Panc1 (cell line): ENCODE data around the gene FAM193A. TPM values are rescaled to one million over a fixed set of nuclear protein-coding genes. Genes with fewer than 3 reads are reported as not detected.
"Not testable (repeated sequence)": the region's sequence is repeated elsewhere in the genome, so short reads cannot be mapped to it uniquely, and the experiment has no call there.

Experiments used
- ATAC-seq: fragments of 200-7000 bp; cut with Tn5 transposase; 2 replicates; pipeline ENCODE4 v1.9.1; 2020; ENCODE audit warnings: mild to moderate bottlenecking, moderate library complexity
- BruUV-seq: library from RNA; stranded (reverse); fragments of 400-500 nt; replicated peaks from 2 replicates; lab custom pipeline; 2021; lab: Mats Ljungman, UMichigan
- CTCF ChIA-PET: fragments of 300-600 bp; sonication (Branson Sonifier 250); formaldehyde crosslinking; loops from one replicate; lab custom pipeline; 2022; ENCODE audit warnings: antibody characterized with exemption; lab: Charles Lee
- POLR2A ChIA-PET: fragments of 300-600 bp; sonication (Branson Sonifier 250); formaldehyde crosslinking; loops from one replicate; lab custom pipeline; 2022; ENCODE audit warnings: antibody characterized with exemption; lab: Charles Lee
- DNase-seq: peaks from one replicate; pipeline ENCODE4 v3.0.0-alpha.2; 2010; ENCODE audit warnings: low read depth, low spot score
- H3K27ac ChIP-seq: 2 replicates; pipeline ENCODE4 v1.5.1; 2011; ENCODE audit warnings: mild to moderate bottlenecking, low read length, inconsistent platforms
- H3K27me3 ChIP-seq: fragments of 200-500 bp; sonication (Bioruptor generic); 2 replicates; pipeline ENCODE4 v1.6.0; 2014; ENCODE audit warnings: low read length, inconsistent platforms; ENCODE audit not compliant: control insufficient read depth, insufficient read depth
- H3K36me3 ChIP-seq: fragments of 200-500 bp; sonication (Bioruptor generic); 2 replicates; pipeline ENCODE4 v1.5.1; 2014; ENCODE audit warnings: inconsistent platforms, mild to moderate bottlenecking, low read length, moderate library complexity; ENCODE audit not compliant: control insufficient read depth, insufficient read depth
- H3K4me1 ChIP-seq: 2 replicates; pipeline ENCODE4 v1.5.1; 2011; ENCODE audit warnings: inconsistent platforms, mild to moderate bottlenecking, low read length, moderate library complexity; ENCODE audit not compliant: control insufficient read depth, insufficient read depth
- H3K4me3 ChIP-seq, 2 experiments: 2 replicates each; pipeline ENCODE4 v1.5.1; 2011 to 2012; ENCODE audit warnings: low read depth in 2 of 2, low read length in 2 of 2, mild to moderate bottlenecking in 2 of 2, inconsistent platforms in 1 of 2, moderate library complexity in 1 of 2
- H3K9me3 ChIP-seq: fragments of 200-500 bp; sonication (Bioruptor generic); 2 replicates; pipeline ENCODE4 v1.5.1; 2014; ENCODE audit warnings: low read depth, mild to moderate bottlenecking, inconsistent platforms, low read length, moderate library complexity; ENCODE audit not compliant: control insufficient read depth, insufficient read depth
- CTCF ChIP-seq: fragments of 450-650 bp; IDR thresholded peaks from 2 replicates; pipeline ENCODE4 v1.5.1; 2017; ENCODE audit warnings: mild to moderate bottlenecking
- POLR2AphosphoS5 ChIP-seq: IDR thresholded peaks from 2 replicates; pipeline ENCODE4 v1.6.1; 2012; ENCODE audit warnings: mild to moderate bottlenecking, low read depth, low read length, moderate library complexity
- REST ChIP-seq, 2 experiments: IDR thresholded peaks; 2 replicates each; pipeline ENCODE4 v1.6.1; 2011 to 2012; ENCODE audit warnings: low read depth in 2 of 2, control low read depth in 1 of 2, low read length in 1 of 2, mild to moderate bottlenecking in 1 of 2, moderate library complexity in 1 of 2; ENCODE audit not compliant: insufficient read depth in 1 of 2
- SIN3A ChIP-seq: IDR thresholded peaks from 2 replicates; pipeline ENCODE4 v1.6.1; 2012; ENCODE audit warnings: low read depth, mild to moderate bottlenecking, low read length, moderate library complexity, borderline replicate concordance; ENCODE audit not compliant: insufficient read depth
- TCF7L2 ChIP-seq: IDR thresholded peaks from 2 replicates; pipeline ENCODE4 v1.6.1; 2011; ENCODE audit warnings: mild to moderate bottlenecking, low read depth, low read length, inconsistent platforms
- in situ Hi-C: cut with HindIII; loops from 2 replicates; pipeline ENCODE4 v1.10.0; 2016; ENCODE audit warnings: low sequenced_read_pairs, low pct_unique_long_range_greater_than_20kb
- intact Hi-C: fragments of 100-400 bp; cut with micrococcal nuclease; formaldehyde crosslinking; loops from one replicate; pipeline ENCODE4 v1.10.0; 2022; ENCODE audit not compliant: unreplicated experiment
- total RNA-seq: library from RNA; stranded (reverse); gene quantifications from one replicate; pipeline ENCODE4 v1.2.1, GENCODE V29; 2021; ENCODE audit not compliant: unreplicated experiment

FAM193A gene
- total RNA-seq, 1 experiment from 2014 or later, result 25.7 TPM

GRCh38 chr4:2511645-2512131 is 24.8 kb upstream of the FAM193A start:
- CTCF ChIA-PET, result no interaction called here
- no TSS peak for BruUV-seq
- H3K27ac ChIP-seq, result no peak overlapping the region
- H3K9me3 ChIP-seq, result no peaks in the 10 kb centered on the region
- H3K4me3 ChIP-seq, result no peak overlapping the region
- ATAC-seq (no peak), DNase-seq (no peak)
- H3K4me1 ChIP-seq, result no peaks in the 10 kb centered on the region
- no peaks in the 10 kb centered on the region for H3K27me3 ChIP-seq
- intact Hi-C loops (no loop called here), in situ Hi-C loops (no loop called here)
- no peaks in the 10 kb centered on the region for H3K36me3 ChIP-seq
- POLR2A ChIA-PET, result no interaction called here
- TF ChIP-seq POLR2AphosphoS5, result no peak

GRCh38 chr4:2512396-2513135 is 23.9 kb upstream of the FAM193A start:
- Histone ChIP-seq H3K9me3 (no peaks in the 10 kb centered on the region), H3K27me3 (no peaks in the 10 kb centered on the region), H3K27ac (no peak overlapping the region), H3K4me3 (no peak overlapping the region), H3K4me1 (no peaks in the 10 kb centered on the region), H3K36me3 (no peaks in the 10 kb centered on the region)
- CTCF ChIA-PET, result no interaction called here
- ATAC-seq (0 out of 2 replicates have a peak, but pooled peaks have one; percentile 31), DNase-seq (no peak)
- in situ Hi-C loops, result no loop called here
- intact Hi-C loops, result no loop called here
- TF ChIP-seq REST (IDR thresholded peaks at IDR 0.05; ENCODE audit: insufficient read depth in 1 of 2, low read depth in 2 of 2, low read length in 1 of 2) (no peak), POLR2AphosphoS5 (no peak), CTCF (no peak), TCF7L2 (no peak), SIN3A (no peak)
- no TSS peak for BruUV-seq
- POLR2A ChIA-PET, result interaction anchor here (0.6 kb wide), 1 partner anchor 37 kb away, joined by 3 read pairs; no protein-coding TSS in a partner anchor

- H3K27ac ChIP-seq, H3K27me3 ChIP-seq, H3K9me3 ChIP-seq, H3K4me1 ChIP-seq, H3K4me3 ChIP-seq, BruUV-seq, CTCF ChIA-PET, in situ Hi-C loops, DNase-seq, H3K36me3 ChIP-seq, ATAC-seq, intact Hi-C loops, POLR2A ChIA-PET: not testable (repeated sequence)
Measured at GRCh38 chr4:2514193-2514592, 22.3 kb upstream of the FAM193A start.

- H3K4me3 ChIP-seq, DNase-seq, H3K4me1 ChIP-seq, H3K27me3 ChIP-seq, intact Hi-C loops, CTCF ChIA-PET, H3K9me3 ChIP-seq, H3K27ac ChIP-seq, POLR2A ChIA-PET, H3K36me3 ChIP-seq, ATAC-seq, in situ Hi-C loops, BruUV-seq: not testable (repeated sequence)
Measured at GRCh38 chr4:2514944-2515343, 21.5 kb upstream of the FAM193A start.
